Measurements from ENCODE around the gene ZNF438.

The ZNF438 gene

DNA sequence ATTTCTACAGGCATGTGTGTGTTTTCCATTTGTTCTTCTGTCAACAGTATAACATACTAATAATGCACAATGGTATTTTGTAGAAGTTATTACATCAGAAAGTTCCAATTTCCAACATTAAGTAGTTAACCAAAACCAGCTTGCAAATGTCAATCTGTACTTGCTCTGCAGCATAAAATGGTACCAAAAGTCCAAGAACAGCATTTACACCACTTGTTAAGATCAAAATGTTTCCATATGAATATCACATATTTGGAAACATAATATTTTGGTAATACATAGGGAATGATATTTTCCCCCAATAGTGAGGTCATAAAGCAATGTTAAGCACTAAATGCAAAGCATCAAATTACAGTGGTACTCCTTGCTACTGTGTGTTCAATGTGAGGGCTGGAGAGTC is 162.1 kb downstream of the ZNF438 start:
- DNase-seq = no peak

DNA sequence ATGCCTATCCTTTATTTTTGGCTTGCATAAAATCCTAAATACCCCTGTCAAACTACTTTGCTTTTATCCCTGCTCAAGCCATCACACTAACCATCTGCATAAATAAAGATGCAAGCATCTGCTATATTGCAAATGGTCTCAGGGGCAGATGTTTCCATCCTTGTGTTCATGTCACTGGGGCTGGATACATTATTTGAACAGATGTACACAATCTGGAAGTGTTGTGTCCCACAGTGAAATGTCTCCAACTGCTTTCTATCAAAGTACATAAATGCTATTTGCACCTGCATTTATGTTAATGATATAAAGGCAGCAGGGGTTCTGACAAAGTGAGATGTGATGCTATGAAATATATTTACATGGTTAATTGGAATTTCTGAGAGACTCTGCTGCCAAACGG is 163.1 kb downstream of the ZNF438 start:
- no peak for DNase-seq

DNA sequence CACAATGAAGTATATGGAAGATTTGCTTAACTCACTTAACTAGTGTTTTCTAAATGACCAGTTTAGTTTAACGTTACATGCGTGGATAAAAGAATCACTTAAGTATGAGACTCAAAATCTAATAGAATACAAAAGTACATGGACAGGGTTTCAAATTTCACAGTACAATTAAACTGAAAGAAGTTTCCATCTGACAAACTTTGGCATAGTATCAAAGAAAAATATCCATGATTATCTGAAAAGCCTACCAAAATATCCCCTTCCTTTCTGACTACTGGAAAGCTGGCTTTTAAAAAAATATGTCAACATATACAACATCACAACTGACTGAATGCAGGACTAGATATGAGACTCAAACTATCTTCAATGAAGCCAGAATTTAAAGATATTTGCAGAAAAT is 164.8 kb downstream of the ZNF438 start:
- DNase-seq = no peak

DNA sequence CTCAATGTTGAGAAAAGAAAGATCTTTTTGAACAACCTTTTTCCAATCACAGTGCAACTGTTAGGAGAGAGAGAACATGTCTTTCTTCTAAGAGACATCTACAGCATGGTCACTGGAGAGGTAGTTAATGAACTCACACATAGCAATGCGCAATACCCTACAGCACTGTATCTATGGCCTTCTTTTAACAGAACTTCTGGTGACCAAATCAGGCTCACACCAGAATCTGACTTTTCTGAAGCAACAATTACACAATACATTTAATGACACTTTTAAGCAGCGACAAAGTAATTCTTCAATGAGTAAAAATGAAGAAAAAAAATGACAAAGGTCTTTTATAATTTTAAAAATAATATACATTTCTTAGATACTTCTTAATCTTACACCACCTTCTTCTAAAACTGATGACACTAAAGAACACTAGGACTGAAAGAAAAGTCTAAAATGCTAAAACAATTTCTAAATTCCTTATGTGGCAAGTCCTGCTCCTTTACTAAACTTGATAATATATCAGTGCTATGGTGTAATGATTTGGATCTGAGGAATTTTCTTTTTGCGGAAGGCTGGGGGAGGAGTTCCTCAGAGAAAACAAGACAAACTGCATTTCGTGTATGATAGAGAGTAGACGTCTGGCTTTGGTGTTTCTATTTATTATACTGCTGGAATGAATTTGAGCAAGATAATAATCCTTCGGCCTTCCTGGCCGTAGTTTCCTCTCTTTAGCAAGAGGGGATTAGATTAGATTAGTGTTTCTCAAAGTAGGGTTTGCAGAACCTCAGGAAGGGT is 166.3 kb downstream of the ZNF438 start:
- no peak for DNase-seq

DNA sequence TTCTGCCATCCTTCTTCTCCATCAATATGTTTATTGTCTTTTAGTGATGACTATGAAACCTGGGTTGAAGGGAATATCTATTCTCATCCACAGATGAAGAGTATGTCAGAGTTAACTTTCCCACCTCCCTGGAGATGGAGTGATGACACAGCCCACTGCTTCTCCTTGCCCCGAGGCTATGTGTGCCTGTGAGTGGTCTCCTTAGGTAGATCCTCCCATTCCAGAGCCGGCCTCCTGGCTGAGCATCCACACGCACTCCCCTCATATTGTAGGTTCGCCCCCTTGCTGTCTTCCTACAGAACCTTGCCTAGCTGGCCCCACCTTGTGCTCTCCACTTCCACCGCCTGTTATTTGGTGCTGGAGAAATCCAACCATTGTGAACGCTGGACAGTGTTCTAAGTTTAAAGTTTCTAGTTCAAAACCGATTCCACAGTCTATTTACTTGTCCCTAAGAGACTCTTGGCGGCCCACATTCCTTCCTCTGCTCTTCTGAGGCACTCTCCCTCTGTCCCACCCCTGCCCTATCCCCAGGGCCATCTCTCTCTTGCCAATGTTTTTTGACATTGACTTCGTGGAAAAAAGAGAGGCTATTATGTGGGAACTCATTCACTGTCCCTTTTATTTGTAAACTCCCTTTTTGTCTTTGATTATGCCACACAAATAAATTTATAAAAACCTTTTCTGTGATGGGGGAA is 168.0 kb downstream of the ZNF438 start:
- no peak for DNase-seq

DNA sequence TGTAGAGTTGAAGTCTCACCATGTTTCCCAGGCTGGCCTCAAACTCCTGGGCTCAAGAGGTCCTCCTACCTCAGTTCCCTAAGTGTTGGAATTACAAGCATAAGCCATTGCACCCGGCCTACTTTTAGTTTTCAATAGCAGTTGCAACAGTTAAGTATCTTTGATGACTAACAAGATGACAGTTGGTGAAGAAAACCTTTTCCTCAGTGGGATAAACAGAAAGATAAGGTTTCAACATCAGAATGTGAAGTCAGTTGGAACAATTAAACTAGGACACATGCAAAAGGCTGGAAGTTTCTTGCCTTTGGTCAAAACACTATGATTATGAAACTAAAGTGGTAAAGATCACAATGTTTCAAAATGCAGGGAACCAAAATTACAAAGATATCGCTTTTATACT is 169.2 kb downstream of the ZNF438 start:
- DNase-seq = no peak

DNA sequence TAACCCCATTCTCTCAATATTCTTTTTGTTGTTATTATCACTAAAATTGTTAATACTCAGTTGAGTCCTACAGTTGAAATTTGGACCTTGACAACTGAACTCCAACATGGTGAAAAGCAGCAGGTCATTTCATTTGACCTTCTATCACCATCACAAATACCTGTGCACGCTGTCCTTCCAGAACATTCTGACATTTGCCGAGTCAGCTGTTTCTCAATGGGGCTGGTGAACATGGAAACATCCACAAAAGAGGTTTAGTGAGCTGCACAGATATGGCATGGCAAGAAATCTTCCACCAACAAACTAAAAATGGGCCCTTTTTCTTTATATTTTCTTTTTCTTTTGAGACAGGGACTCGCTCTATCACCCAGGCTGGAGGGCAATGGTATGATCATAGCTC is 169.7 kb downstream of the ZNF438 start:
- no peak for DNase-seq

DNA sequence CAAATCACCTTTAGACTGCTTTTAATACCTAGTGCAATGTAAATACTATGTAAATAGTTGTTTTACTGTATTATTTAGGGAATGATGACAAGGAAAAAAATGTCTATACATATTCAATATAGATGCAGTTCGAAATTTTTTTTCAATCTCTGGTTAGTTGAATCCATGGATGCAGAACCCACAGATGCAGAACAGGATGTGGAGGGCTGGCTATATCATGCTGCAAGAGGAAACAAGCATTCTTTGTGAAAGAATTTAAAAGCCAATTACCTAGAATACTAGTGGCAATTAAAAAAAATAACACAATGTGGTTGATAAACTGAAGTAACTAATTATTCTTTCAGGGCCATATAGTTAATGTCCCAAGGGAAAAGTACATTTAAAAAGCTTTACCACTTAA is 170.4 kb downstream of the ZNF438 start:
- DNase-seq = no peak

DNA sequence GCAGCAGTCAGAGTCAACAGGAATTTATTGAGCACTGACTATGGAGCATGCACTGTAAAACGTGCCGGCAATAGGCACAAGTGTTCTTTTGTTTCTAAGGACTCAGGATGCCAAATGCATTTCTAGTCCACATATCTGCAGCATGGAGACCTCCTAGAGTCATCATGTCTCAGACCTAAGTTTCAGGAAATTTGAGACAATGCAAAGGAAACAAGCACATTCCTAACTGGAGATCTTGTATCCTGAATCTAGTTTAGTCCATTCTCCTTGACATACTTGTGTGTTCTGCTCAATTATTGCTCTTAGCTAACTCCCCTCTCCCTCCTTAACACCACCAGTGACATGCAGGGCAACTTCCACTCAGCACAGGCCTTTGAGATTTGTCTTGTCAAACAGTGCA is 173.2 kb downstream of the ZNF438 start:
- no peak for DNase-seq

DNA sequence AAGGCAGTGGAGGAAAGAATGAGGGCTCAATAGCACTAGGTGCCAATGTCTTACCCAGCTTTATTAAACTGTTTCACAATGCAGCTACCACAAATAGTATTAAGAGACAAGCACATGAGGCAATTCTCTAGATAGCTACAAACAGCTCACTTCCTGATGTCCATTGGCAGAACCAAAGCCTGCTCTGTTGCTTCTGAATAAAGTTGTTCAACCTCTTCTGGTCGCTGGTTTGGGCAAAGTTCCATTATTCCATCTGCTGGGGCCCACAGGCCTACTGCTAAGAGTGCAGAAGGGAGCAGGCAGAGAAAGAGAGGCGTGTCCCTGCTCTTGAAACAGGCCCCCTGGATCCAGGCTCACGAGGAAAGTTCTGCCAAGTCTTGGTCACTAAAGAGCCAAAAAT is 173.9 kb downstream of the ZNF438 start:
- no peak for DNase-seq

DNA sequence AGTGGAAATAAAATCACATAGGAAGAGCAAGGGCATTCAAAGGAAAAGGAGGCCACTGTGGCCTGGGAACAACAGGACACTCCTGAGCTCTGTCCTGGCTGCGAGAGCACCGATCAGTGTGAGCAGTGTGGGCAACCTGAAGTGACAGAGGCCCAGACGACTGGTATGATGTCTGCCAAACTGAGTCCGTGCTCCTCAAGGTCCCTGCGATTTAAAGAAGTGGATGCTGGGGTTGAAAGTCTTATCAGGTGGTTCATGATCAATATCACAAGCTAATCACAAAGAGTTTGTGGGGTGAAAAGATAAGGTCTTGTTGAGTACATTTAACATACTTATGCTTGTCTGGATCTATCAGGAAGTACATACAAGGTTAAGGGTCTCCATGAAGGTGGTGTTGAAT is 176.5 kb downstream of the ZNF438 start:
- no peak for DNase-seq

DNA sequence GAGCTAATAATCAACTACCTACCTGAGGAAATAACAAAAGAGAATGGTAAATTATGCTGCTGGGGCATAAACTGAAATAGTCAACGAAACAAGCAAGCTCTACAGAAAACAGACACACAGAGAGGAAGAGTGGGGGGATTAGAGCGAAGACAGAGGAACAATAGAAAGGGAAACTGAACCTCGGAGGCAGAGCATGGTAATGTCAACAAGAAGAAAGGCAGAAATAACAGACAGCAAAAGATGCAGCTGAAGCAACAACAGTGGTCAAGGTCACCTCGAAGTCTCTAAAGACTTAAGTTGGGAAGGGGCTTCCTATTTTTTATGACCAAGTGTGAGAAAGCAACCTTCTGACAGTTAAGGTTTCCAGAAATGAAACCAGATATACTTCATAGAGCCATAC is 177.0 kb downstream of the ZNF438 start:
- no peak for DNase-seq

DNA sequence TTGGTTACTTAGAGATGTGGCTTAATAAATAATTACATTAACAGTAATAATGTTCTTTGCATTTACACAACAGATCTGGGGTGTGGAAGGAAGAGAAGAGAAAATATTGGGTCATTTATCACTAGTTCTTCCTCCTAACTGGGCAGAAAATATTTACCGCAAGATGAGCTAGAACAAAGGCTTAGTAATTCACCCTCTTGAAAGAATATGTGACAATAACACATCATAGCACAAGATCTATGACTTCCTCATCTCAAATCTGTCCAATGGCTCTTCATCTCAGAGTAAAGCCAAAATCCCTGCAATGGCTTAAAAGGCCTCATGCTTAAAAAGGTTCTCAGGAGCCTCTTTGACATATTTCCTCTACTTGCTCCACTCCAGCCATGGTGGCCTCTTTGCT is 178.6 kb downstream of the ZNF438 start:
- no peak for DNase-seq

DNA sequence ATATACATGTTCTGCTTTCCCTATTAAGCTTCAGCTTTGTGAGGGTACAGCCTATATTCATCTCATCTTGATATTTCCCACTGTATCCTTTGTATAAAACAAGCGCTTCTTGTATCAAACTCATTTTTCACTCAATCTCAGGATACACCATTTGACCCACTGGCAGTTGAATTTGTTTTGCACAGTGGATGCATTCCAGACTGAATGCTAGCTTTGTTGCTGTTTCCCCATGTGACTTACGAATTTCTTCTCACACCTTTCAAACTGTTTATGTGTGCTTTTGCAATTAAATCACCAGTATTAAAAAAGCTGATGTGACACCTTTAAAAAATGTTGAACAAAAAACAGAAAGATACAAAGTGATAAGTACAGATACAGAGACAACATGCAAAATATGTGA is 180.9 kb downstream of the ZNF438 start:
- DNase-seq = no peak

DNA sequence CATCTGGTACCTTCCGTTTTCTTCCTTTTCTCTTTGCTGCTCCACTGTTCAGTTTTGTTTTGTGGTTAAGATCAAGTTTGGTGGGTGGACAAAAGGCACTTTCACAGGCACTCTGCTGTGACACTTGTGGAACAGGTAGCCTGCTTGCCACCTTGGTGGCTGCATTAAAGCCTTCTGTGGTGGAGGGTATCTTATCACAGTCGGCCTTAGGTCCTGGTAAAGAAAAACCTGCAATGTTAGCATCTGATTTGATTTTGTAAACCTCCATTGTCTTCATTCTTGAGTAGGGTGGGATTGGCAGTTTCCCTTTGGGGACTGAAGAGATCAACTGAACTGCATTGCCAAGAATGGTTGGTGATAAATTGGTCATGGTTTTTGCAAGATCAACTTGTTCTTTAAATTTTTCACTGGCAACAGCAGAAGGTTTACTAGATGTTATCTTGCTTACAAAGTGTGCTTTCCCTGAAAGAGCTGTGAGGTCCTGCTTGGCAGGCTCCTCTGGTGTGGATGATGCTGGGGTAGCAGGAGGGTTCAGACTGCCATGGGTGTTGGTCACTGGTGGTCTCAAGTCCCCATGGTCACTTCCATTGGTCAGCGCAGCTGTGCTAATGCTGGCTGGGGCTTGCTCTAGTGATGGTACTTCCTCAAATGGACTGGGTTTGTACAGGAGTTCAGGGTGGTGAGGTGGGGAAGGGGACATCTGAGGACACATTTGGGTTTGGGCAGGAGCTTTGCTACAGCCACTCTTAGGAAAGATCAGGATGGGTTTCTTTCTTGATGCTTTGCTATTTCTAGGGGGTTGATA is 182.2 kb downstream of the ZNF438 start:
- DNase-seq = no peak

DNA sequence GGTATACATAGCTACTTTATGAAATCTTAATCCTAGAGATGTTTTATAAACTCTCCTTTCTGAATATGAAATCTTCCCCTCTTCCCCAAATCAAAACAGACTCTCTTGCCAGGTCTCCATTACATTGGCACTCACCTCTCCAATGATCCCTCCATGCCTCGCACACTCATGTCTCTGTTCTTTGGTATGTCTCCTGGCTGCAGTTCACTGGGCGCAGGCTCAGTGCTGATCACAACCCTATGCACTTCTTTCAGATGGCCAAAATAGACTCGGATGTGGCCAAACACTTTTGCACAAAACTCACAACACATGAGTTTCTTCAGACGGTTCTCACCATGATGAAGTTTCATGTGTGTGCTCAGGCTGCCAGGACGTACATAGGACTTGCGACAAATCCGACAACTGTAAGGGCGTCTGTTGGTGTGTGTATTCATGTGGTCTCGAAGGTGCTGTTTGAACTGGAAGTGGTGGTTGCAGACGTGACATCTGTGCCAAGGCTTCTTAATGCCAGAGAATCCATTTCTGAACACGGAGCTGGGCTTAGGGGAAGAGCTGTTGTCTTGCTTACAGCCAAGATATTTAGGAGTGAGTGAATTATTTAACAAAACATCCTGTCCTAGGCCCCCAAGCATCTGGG is 183.2 kb downstream of the ZNF438 start:
- no peak for DNase-seq

DNA sequence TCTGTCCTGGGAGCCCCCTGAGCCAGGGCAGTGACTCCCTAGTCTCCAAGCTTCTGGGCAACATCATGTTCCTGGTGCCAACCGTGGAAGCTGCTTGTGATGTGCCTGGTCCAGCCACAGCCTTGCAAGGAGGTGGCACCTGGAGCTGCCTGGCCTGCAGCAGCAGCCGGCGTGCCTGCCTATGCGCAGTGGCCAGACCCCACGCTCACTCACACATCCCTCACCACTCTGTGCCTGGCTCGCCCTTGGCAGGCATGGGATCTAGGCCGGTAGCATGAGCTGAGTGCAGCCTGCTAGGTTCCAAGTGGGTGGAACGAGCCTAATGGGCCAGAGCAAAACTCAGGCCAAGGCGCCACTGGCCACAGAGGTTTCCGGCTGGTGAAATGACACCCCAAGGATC is 184.0 kb downstream of the ZNF438 start:
- no peak for DNase-seq

DNA sequence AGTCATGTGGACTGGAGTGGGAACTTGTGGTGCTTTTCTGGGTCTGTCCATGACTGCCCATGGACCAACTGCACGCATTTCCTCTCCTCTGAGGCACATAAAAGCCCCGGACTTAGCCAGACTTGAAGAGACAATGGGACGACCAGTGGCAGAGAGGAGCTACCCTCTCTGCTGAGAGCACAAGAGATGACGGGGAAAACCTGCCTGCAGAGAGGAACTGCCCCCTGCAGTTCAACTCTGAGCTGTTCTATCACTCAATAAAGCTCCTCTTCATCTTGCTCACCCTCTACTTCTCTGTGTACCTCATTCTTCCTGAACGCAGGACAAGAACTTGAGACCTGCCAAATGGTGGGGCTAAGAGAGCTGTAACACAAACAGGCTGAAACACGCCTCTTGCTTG is 184.5 kb downstream of the ZNF438 start:
- DNase-seq = no peak

DNA sequence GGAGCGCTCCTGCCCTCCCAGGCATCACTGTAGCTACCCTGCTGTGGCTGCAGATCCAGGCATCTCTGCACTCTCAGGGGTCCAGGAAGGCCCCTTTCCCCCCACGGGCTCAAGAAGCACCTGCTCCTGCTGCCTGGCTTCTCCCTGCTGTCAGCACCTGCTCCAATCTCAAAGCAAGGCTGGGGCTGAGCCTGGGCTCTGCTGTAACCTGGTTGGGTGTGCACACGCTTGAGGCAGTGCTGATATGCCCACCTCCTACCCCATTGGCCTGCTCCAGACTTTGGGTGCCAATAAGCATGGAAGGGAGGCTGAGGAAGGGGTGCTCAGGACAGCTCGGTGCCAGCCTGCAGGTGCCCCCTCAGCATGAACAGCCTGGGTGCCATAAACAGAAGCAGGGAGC is 185.0 kb downstream of the ZNF438 start:
- no peak for DNase-seq

DNA sequence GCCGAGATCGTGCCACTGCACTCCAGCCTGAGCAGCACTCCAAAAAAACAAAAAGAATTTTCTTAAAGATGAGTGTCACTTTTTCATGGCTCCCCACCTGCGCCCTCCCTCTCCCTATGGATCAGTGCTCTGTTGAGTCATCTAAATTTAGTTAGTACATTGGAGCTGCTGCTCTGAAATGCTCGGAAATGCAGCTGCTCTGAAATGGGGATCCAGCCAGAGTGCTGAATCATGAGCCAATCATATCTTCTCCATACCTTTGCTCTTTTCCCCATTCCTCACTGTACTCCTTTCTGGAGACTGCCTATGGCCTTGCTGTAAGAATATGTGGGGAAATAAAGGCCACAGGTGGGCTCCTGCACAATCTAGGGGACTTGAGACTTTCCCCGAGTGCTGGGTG is 188.8 kb downstream of the ZNF438 start:
- DNase-seq = no peak

DNA sequence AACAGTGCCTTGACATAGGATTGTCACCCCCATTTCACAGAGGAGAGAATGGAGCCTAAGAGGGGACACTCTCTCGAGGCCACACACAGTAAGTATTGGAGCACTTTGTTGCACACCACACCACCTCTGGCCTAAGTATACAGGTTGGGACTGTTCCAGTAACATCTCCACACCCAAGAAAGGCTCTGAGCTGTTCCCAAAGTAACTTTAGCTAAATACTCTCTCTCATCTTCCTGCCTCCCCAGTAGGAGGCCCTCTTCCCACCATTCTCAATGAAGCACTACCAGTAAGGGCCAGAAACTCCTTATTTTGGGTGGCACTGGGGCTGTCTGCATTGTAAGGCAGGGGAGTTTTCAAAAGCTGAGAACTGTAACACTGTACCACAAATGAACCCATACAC is 189.5 kb downstream of the ZNF438 start:
- DNase-seq = no peak

DNA sequence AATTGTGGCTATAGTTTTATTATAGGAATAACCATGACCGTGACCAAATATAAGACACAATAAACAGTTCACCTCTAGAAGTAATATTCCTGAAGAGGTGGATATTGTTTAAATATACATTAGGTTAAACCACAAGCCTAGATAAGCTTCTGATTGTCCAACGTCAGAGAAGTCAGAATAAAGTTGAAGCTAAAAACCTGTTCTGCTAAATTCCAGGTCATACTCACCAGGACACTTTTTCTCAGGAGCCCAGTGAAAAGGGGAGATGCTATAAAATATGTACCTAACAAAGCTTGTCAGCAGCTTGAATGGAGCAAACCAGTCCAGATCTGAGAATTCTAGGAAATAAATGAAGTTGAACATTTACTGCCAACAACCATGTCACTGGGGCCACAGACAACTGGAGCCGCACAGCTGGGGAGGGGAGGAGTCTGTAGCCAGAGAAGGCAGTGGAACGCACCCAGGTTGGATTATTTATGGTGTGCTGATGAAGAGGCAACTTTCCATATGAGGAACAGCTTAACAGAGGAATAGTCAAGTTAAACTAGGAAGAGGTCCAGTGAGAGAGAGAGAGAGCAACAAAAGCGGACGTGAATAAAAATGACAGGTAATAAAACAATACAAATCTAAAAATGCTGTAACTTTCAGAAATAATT is 191.1 kb downstream of the ZNF438 start:
- no peak for DNase-seq

DNA sequence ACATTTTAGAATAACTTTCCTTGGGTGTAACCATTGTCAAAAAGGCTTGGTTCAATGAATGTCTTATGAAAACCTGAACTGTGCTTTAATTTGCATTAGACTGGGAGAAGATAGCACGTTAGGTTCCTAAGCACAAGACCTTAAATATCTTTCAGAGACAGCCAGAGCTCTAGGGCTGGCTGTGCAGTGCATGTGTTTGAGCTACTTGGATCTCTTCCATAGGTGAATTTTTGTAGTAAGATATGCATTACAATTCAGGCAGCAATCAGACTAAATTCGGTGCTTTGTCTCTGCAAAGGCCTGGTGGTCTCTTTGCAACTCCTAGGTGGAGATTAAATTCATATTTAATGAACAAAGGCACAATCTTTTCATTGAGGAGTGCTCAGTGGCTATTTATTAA is 192.0 kb downstream of the ZNF438 start:
- no peak for DNase-seq
